Neuronal stem cell (in vitro differentiated cells): Measurements from ENCODE around the gene GALNT12.

Experiments used
- DNase-seq: peaks from one replicate; pipeline ENCODE4 v3.0.0-alpha.2; 2013; ENCODE audit warnings: low spot score
- H2AFZ ChIP-seq: one replicate; pipeline ENCODE4 v1.6.1; 2013; ENCODE audit warnings: mild to moderate bottlenecking, low read length, inconsistent platforms
- H2AK5ac ChIP-seq: 2 replicates; pipeline ENCODE4 v1.6.1; 2013; ENCODE audit warnings: low read depth, mild to moderate bottlenecking, inconsistent platforms, low read length, moderate library complexity, mixed read lengths
- H2BK120ac ChIP-seq: 2 replicates; pipeline ENCODE4 v1.6.1; 2013; ENCODE audit warnings: low read depth, mild to moderate bottlenecking, inconsistent platforms, low read length, moderate library complexity, mixed read lengths
- H2BK12ac ChIP-seq: one replicate; pipeline ENCODE4 v1.6.1; 2013; ENCODE audit warnings: low read length, inconsistent platforms
- H2BK15ac ChIP-seq: 2 replicates; pipeline ENCODE4 v1.6.1; 2013; ENCODE audit warnings: mild to moderate bottlenecking, low read length, inconsistent platforms, mixed read lengths
- H2BK5ac ChIP-seq: one replicate; pipeline ENCODE4 v1.6.1; 2013; ENCODE audit warnings: inconsistent platforms, mild to moderate bottlenecking, low read length, moderate library complexity
- H3K14ac ChIP-seq: one replicate; pipeline ENCODE4 v1.6.1; 2013; ENCODE audit warnings: low read length, inconsistent platforms
- H3K18ac ChIP-seq: 2 replicates; pipeline ENCODE4 v1.6.1; 2013; ENCODE audit warnings: low read length, inconsistent platforms
- H3K23ac ChIP-seq: 2 replicates; pipeline ENCODE4 v1.6.1; 2013; ENCODE audit warnings: low read depth, mild to moderate bottlenecking, mixed read lengths, low read length, inconsistent platforms; ENCODE audit not compliant: poor library complexity
- H3K27ac ChIP-seq: replicated peaks from 3 replicates; pipeline ENCODE4 v1.5.1; 2013; ENCODE audit warnings: low read length, inconsistent platforms
- H3K27me3 ChIP-seq, 3 experiments: 2 replicates each; pipeline ENCODE4 v1.6.1; 2013; ENCODE audit warnings: low read length in 3 of 3, mild to moderate bottlenecking in 2 of 3, inconsistent platforms in 1 of 3, low read depth in 1 of 3, mixed read lengths in 1 of 3, moderate library complexity in 1 of 3; ENCODE audit not compliant: control insufficient read depth in 3 of 3, insufficient read depth in 3 of 3
- H3K36me3 ChIP-seq, 2 donors: replicated peaks in 1 of 2; 2 replicates each; pipeline ENCODE4 v1.6.1; 2013; ENCODE audit warnings: low read length in 2 of 2; ENCODE audit not compliant: control insufficient read depth in 2 of 2, insufficient read depth in 2 of 2
- H3K4ac ChIP-seq: 2 replicates; pipeline ENCODE4 v1.6.1; 2013; ENCODE audit warnings: inconsistent platforms, mild to moderate bottlenecking, low read length, moderate library complexity
- H3K4me1 ChIP-seq, 2 donors: 1 replicate in 1 of 2; 2 replicates in 1 of 2; pipeline ENCODE4 v1.6.1; 2013; ENCODE audit warnings: low read length in 2 of 2, low read depth in 1 of 2; ENCODE audit not compliant: control insufficient read depth in 2 of 2, insufficient read depth in 1 of 2
- H3K4me2 ChIP-seq: one replicate; pipeline ENCODE4 v1.6.1; 2013; ENCODE audit warnings: mild to moderate bottlenecking, low read length, inconsistent platforms; ENCODE audit not compliant: insufficient read depth, poor library complexity, severe bottlenecking
- H3K4me3 ChIP-seq, 2 donors: 2 replicates each; pipeline ENCODE4 v1.5.1; 2013; ENCODE audit warnings: low read length in 2 of 2, mild to moderate bottlenecking in 2 of 2, inconsistent platforms in 1 of 2, moderate library complexity in 1 of 2
- H3K79me1 ChIP-seq: one replicate; pipeline ENCODE4 v1.6.1; 2013; ENCODE audit warnings: low read depth, mild to moderate bottlenecking, inconsistent platforms, low read length, moderate library complexity
- H3K9ac ChIP-seq: one replicate; pipeline ENCODE4 v1.6.1; 2013; ENCODE audit warnings: mild to moderate bottlenecking, low read depth, low read length, inconsistent platforms; ENCODE audit not compliant: poor library complexity
- H3K9me3 ChIP-seq, 2 donors: replicated peaks in 1 of 2; 2 replicates each; pipeline versions ENCODE3 to v1.6.1; 2013; ENCODE audit warnings: low read length in 2 of 2, mild to moderate bottlenecking in 2 of 2, inconsistent platforms in 1 of 2, low read depth in 1 of 2, mixed read lengths in 1 of 2, moderate library complexity in 1 of 2; ENCODE audit not compliant: control insufficient read depth in 2 of 2, insufficient read depth in 1 of 2
- H4K8ac ChIP-seq: one replicate; pipeline ENCODE4 v1.6.1; 2013; ENCODE audit warnings: low read depth, mild to moderate bottlenecking, inconsistent platforms, low read length, moderate library complexity
- H4K91ac ChIP-seq: one replicate; pipeline ENCODE4 v1.6.1; 2013; ENCODE audit warnings: low read length, low read depth, mild to moderate bottlenecking, inconsistent platforms; ENCODE audit not compliant: poor library complexity
- WGBS, 2 donors: extraction: QIAGEN DNeasy Blood & Tissue Kit; methylation state at CpG; one replicate each; pipeline ENCODE4 v1.1.7; 2013; ENCODE audit warnings: missing lambda C conversion rate in 2 of 2, mixed read lengths in 1 of 2; ENCODE audit not compliant: insufficient read length in 2 of 2, insufficient replicate concordance in 1 of 2; ENCODE audit errors: extremely low coverage in 2 of 2; 5-methylcytosine and 5-hydroxymethylcytosine counted together

The GALNT12 gene

DNA sequence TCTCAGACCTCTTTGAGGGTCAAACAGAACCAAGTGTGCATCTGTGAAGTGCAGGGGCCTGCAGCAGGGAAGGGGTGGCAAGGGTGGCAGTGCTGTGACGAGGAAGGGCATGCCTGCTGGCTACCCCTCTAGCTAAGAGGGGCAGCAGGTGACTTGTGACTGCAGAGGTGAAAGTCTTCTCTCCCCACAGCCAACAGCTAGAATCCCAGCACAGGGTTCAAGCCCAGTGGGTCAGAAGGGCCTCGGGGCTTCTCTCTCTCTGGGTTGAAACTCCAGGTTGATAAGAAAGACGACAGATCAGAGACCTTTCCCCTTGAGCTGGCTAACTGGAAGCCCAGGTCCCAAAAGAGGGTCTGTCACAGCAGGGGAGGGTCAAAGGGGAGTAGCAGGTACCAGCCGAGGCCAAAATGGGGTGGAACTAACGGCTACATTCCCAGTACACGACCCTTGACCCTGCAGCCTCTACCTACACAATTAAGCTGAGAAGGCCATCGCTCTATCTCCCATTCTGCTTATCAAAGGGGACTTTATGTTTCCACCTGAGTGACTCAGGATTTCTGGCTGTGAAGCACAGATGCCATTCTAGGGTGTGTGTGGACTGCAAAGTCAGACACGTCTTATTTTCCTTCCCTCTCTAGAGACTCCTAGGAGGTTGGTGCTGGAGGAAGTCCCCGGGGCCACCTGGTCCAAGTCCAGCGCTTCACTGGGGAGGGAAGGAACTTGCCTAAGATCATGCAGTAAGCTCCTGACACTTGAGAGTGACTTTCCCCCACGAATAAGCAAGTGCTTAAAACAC is 25.7 kb upstream of the GALNT12 start:
- no peak overlapping the region for H3K18ac ChIP-seq
- H3K4ac ChIP-seq = no peak overlapping the region
- WGBS, 2 donors = no CpG with 5 or more reads among the region's 11 CpGs
- H3K14ac ChIP-seq = no peak overlapping the region
- H3K27ac ChIP-seq = no peak overlapping the region
- H3K27me3 ChIP-seq = no peaks in the 10 kb centered on the region
- no peak overlapping the region for H2BK15ac ChIP-seq
- peaks cover 15 to 65% of the 10 kb centered on the region in 2 donors for H3K36me3 ChIP-seq
- no peak overlapping the region for H2AK5ac ChIP-seq
- no peak overlapping the region for H3K23ac ChIP-seq
- no peak overlapping the region for H4K91ac ChIP-seq
- H2AFZ ChIP-seq = no peak overlapping the region
- H3K4me2 ChIP-seq = no peak overlapping the region
- DNase-seq = no peak
- no peak overlapping the region for H2BK12ac ChIP-seq
- no peaks in the 10 kb centered on the region for H3K9me3 ChIP-seq
- H2BK120ac ChIP-seq = no peak overlapping the region
- H2BK5ac ChIP-seq = no peak overlapping the region
- no peaks in the 10 kb centered on the region for H3K79me1 ChIP-seq
- H3K4me3 ChIP-seq = no peak overlapping the region
- H3K9ac ChIP-seq = no peak overlapping the region
- no peak overlapping the region for H4K8ac ChIP-seq
- H3K4me1 ChIP-seq = peaks cover 3 to 9% of the 10 kb centered on the region in 2 donors

DNA sequence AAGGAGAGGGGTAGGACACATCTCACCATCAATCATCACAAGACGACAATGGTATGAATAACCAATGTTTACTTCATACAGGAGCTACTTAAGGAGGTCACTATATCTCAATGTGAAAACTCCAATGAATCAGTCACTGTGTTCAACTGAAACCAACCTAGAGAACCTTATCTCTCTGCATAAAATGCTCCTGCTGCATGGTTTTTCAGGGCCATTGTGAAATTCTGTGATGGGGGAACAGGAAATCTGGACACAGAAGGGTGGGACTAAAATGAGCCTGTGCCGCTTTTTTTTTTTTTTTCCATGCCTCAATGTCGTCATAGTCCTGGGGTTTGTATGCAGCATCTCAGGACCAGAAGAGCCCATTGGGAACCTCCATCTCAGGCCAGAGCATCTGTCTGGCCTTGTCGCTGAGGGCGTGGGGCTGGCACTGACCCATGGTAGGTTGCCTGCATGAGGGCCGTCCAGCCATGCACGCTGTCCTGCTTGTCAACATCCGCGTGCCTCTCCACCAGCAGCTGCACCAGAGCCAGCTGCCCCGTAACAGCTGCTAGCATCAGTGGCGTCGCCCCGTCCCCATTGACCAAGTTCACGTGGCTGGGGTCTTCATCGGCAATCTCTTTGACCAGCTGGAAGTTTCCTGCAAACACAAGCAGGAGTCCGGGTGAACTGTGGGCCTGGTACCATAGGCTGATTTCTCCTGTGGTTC is 23.8 kb upstream of the GALNT12 start:
- Histone ChIP-seq H3K9me3 (no peaks in the 10 kb centered on the region), H2BK120ac (no peak overlapping the region), H3K14ac (no peak overlapping the region), H2AK5ac (no peak overlapping the region), H2BK12ac (no peak overlapping the region), H3K9ac (no peak overlapping the region), H3K4ac (no peak overlapping the region), H3K4me2 (no peak overlapping the region), H2BK15ac (no peak overlapping the region), H3K23ac (no peak overlapping the region), H2BK5ac (no peak overlapping the region), H3K27me3 (no peaks in the 10 kb centered on the region), H4K8ac (no peak overlapping the region), H3K27ac (no peak overlapping the region), H3K4me1 (peaks cover 3 to 9% of the 10 kb centered on the region in 2 donors), H3K36me3 (peaks cover 10 to 66% of the 10 kb centered on the region in 2 donors), H3K4me3 (no peak overlapping the region), H3K18ac (no peak overlapping the region), H4K91ac (no peak overlapping the region), H3K79me1 (no peaks in the 10 kb centered on the region), H2AFZ (no peak overlapping the region)
- WGBS, 2 donors = no CpG with 5 or more reads among the region's 16 CpGs
- DNase-seq = no peak

DNA sequence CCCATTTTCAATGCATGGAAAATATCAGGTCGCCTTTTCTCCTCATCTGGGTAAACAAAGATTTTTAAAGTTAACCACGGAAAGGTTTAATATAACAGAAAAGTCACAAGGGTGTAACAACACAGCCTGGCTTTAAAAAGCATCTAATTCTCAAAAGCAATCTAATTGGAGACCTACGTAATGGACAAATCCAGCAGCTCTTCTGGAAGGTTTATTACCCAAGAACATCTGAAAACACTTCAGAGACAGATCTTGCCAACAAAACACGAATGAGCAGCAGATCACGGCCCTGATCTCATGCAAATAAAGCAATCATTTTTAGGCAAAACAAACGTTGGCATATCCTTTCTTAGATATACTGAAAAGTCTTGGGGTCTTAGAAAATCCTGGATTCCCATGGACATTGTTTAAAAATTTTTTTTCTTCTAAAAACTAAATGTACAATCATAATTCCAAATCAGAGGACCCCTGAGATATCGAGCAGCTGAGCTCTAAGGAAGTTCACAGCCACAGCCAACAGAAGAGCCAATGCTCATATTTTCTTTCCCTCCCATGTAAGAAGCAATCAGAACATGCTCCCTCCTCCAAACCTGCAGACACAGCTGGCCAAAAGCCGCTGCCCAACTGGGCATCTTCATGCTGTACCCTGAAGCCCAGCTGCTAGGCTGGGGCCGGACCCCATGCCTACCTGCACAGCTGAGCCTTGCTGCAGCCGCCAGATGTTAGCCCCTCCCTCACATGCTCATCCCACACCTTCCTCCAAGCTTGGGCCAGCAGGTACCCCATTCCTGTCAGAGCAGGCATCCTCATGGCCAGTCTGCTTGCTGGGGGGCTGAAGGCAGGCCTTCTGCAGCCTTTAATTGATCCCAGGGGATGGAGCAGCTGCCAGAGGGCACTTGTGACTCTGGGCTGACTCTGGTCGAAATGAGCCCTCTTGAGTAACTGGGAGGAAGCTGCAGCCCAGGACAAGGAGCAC is 22.4 kb upstream of the GALNT12 start:
- H3K23ac ChIP-seq = no peak overlapping the region
- H4K91ac ChIP-seq = no peak overlapping the region
- no peaks in the 10 kb centered on the region for H3K79me1 ChIP-seq
- no peak overlapping the region for H2AK5ac ChIP-seq
- H3K18ac ChIP-seq = no peak overlapping the region
- no peak overlapping the region for H3K4ac ChIP-seq
- H4K8ac ChIP-seq = no peak overlapping the region
- H2BK12ac ChIP-seq = no peak overlapping the region
- no peak overlapping the region for H3K4me2 ChIP-seq
- H3K4me3 ChIP-seq = no peak overlapping the region
- no peak overlapping the region for H3K14ac ChIP-seq
- H2AFZ ChIP-seq = no peak overlapping the region
- no peaks in the 10 kb centered on the region for H3K9me3 ChIP-seq
- peaks cover 18 to 79% of the 10 kb centered on the region in 2 donors for H3K36me3 ChIP-seq
- no peaks in the 10 kb centered on the region for H3K27me3 ChIP-seq
- H3K4me1 ChIP-seq = peaks cover 0 to 6% of the 10 kb centered on the region in 2 donors
- no peak overlapping the region for H3K9ac ChIP-seq
- H2BK5ac ChIP-seq = no peak overlapping the region
- H2BK120ac ChIP-seq = no peak overlapping the region
- no peak overlapping the region for H3K27ac ChIP-seq
- no CpG with 5 or more reads among the region's 11 CpGs for WGBS, 2 donors
- no peak overlapping the region for H2BK15ac ChIP-seq
- DNase-seq = no peak
